Neural crest cell (in vitro differentiated cells): ENCODE measurements around the gene NEIL1. TPM values are rescaled to one million over a fixed set of nuclear protein-coding genes. Genes with fewer than 3 reads are reported as not detected.

Experiments
- DNase-seq: peaks from one replicate; pipeline ENCODE4 v3.0.0; 2021; ENCODE audit warnings: low read depth, mixed read lengths, low spot score
- H3K27ac Mint-ChIP-seq: one replicate; pipeline ENCODE4 v1.8.0; 2021; ENCODE audit warnings: mild to moderate bottlenecking, mixed read lengths; ENCODE audit not compliant: unreplicated experiment
- H3K27me3 Mint-ChIP-seq: 2 replicates; pipeline ENCODE4 v1.8.0; 2021; ENCODE audit warnings: low read depth, mild to moderate bottlenecking, mixed read lengths
- H3K36me3 Mint-ChIP-seq: 2 replicates; pipeline ENCODE4 v1.8.0; 2021; ENCODE audit warnings: low read depth, mild to moderate bottlenecking, mixed read lengths
- H3K4me1 Mint-ChIP-seq: 2 replicates; pipeline ENCODE4 v1.8.0; 2021; ENCODE audit warnings: mixed read lengths
- H3K4me3 Mint-ChIP-seq: one replicate; pipeline ENCODE4 v1.8.0; 2021; ENCODE audit warnings: mild to moderate bottlenecking, mixed read lengths
- H3K9me3 Mint-ChIP-seq: 2 replicates; pipeline ENCODE4 v1.8.0; 2021; ENCODE audit warnings: mixed read lengths
- CTCF ChIP-seq: fragments of 200-600 bp; sonication (generic); conservative IDR thresholded peaks from 2 replicates; pipeline ENCODE4 v1.5.0; 2021; ENCODE audit warnings: antibody characterized with exemption, mild to moderate bottlenecking
- total RNA-seq: library from RNA; stranded (reverse); gene quantifications from 2 replicates; pipeline ENCODE4 v1.2.1, GENCODE V29; 2021

NEIL1 gene
- total RNA-seq, 1 donor from 2014 or later: 20.4 TPM

GRCh38 chr15:75353604-75354003 lies 6.8 kb downstream of the NEIL1 start:
- no peaks in the 10 kb centered on the region for H3K4me1 Mint-ChIP-seq
- no peak overlapping the region for H3K27ac Mint-ChIP-seq
- peaks cover 4% of the 10 kb centered on the region for H3K27me3 Mint-ChIP-seq
- H3K36me3 Mint-ChIP-seq: no peaks in the 10 kb centered on the region
- no peak overlapping the region for H3K4me3 Mint-ChIP-seq
- TF ChIP-seq CTCF: no peak
- no peak for DNase-seq
- H3K9me3 Mint-ChIP-seq: no peaks in the 10 kb centered on the region

- H3K4me1 Mint-ChIP-seq: no peaks in the 10 kb centered on the region
- DNase-seq: no peak
- no peak for TF ChIP-seq CTCF
- H3K9me3 Mint-ChIP-seq: no peaks in the 10 kb centered on the region
- H3K27me3 Mint-ChIP-seq: peaks cover 2% of the 10 kb centered on the region
- H3K36me3 Mint-ChIP-seq: no peaks in the 10 kb centered on the region
- H3K27ac Mint-ChIP-seq: peak overlapping the region; percentile 43
- H3K4me3 Mint-ChIP-seq: peak overlapping the region; percentile 54
Measured at GRCh38 chr15:75354454-75354853, 7.6 kb downstream of the NEIL1 start.

- H3K27ac Mint-ChIP-seq: no peak overlapping the region
- no peaks in the 10 kb centered on the region for H3K27me3 Mint-ChIP-seq
- no peaks in the 10 kb centered on the region for H3K36me3 Mint-ChIP-seq
- H3K4me3 Mint-ChIP-seq: no peak overlapping the region
- TF ChIP-seq CTCF: no peak
- H3K4me1 Mint-ChIP-seq: no peaks in the 10 kb centered on the region
- H3K9me3 Mint-ChIP-seq: no peaks in the 10 kb centered on the region
- DNase-seq: no peak
Measured at GRCh38 chr15:75355369-75355768, 8.5 kb downstream of the NEIL1 start.

- H3K27ac Mint-ChIP-seq: no peak overlapping the region
- no peaks in the 10 kb centered on the region for H3K27me3 Mint-ChIP-seq
- no peak for DNase-seq
- TF ChIP-seq CTCF: no peak
- no peak overlapping the region for H3K4me3 Mint-ChIP-seq
- no peaks in the 10 kb centered on the region for H3K4me1 Mint-ChIP-seq
- no peaks in the 10 kb centered on the region for H3K9me3 Mint-ChIP-seq
- H3K36me3 Mint-ChIP-seq: no peaks in the 10 kb centered on the region
Measured at GRCh38 chr15:75356006-75356405, 9.2 kb downstream of the NEIL1 start.

- no peak for TF ChIP-seq CTCF
- no peak for DNase-seq
- no peak overlapping the region for H3K27ac Mint-ChIP-seq
Measured at GRCh38 chr15:75356517-75356916, 9.7 kb downstream of the NEIL1 start.

More at GRCh38 chr15:75356517-75356916, 9.7 kb downstream of the NEIL1 start:
- Mint-ChIP-seq H3K4me1 (no peaks in the 10 kb centered on the region), H3K9me3 (no peaks in the 10 kb centered on the region), H3K4me3 (no peak overlapping the region), H3K36me3 (no peaks in the 10 kb centered on the region), H3K27me3 (no peaks in the 10 kb centered on the region)
